ENCODE data around the gene SDSL.

Gene SDSL

DNA sequence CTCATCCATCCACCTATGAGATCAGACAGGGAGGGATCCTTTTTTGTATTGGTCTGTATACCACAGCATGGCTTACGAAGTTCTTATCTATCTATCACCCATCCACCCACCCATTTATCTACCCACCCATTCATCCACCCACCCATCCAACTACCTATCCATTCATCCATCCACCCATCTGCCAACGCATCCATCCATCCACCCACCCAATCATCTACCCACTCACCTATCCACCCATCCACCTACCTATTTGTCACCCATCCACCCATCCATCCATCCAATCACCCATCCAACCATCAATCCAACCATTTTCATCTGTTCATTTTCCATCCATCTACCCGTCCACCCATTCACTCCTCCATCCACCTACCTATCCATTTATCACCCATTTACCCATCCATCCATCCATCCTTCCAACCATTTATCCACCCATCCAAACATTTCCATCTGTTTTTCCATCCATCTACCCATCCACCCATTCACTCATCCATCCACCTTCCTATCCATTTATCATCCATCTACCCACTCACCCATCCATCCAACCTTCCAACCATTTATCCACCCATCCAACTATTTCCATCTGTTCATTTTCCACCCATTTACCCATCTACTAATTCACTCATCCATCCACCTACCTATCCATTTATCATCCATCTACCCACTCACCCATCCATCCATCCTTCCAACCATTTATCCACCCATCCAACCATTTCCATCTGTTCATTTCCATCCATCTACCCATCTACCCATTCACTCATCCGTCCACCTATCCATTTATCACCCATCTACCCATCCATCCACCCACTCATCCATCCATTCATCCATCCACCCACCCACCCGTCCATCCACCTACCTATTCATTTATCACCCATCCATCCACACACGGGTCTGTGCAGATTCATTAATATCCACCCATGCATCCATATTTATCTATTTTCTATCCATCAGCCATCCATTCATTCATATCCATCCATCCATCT lies 31.8 kb upstream of the SDSL start:
- no peak for DNase-seq (ENCODE audit: low read depth)
- TF ChIP-seq, protein P1, sequence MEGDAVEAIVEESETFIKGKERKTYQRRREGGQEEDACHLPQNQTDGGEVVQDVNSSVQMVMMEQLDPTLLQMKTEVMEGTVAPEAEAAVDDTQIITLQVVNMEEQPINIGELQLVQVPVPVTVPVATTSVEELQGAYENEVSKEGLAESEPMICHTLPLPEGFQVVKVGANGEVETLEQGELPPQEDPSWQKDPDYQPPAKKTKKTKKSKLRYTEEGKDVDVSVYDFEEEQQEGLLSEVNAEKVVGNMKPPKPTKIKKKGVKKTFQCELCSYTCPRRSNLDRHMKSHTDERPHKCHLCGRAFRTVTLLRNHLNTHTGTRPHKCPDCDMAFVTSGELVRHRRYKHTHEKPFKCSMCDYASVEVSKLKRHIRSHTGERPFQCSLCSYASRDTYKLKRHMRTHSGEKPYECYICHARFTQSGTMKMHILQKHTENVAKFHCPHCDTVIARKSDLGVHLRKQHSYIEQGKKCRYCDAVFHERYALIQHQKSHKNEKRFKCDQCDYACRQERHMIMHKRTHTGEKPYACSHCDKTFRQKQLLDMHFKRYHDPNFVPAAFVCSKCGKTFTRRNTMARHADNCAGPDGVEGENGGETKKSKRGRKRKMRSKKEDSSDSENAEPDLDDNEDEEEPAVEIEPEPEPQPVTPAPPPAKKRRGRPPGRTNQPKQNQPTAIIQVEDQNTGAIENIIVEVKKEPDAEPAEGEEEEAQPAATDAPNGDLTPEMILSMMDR (IDR thresholded peaks at IDR 0.05; ENCODE audit: control insufficient read depth, extremely low read depth, insufficient read depth), result no peak
- H3K4me3 ChIP-seq (ENCODE audit: low read depth, low read length), result no peak overlapping the region

DNA sequence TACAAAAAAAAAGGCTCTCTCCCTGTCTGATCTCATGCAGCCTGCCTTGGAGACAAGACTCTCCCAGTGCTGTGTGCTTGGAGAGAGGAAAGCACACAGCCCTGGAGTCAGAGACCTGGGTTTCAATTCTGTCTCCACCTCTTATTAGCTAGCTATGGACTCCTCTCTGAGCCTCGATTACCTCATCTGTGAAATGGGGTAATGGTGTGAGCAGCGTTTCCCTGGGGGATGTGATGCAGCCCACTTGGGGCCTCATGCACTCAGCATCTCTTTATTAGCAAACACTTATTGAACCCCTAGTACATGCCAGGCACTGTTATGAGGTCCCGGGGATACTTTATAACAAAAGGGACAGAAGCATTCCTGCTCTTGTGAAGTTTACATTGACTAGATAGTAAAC lies 31.0 kb upstream of the SDSL start:
- H3K4me3 ChIP-seq (ENCODE audit: low read depth, low read length), result no peak overlapping the region
- TF ChIP-seq, protein P1 (IDR thresholded peaks at IDR 0.05; ENCODE audit: control insufficient read depth, extremely low read depth, insufficient read depth), result no peak
- DNase-seq (ENCODE audit: low read depth), result no peak

DNA sequence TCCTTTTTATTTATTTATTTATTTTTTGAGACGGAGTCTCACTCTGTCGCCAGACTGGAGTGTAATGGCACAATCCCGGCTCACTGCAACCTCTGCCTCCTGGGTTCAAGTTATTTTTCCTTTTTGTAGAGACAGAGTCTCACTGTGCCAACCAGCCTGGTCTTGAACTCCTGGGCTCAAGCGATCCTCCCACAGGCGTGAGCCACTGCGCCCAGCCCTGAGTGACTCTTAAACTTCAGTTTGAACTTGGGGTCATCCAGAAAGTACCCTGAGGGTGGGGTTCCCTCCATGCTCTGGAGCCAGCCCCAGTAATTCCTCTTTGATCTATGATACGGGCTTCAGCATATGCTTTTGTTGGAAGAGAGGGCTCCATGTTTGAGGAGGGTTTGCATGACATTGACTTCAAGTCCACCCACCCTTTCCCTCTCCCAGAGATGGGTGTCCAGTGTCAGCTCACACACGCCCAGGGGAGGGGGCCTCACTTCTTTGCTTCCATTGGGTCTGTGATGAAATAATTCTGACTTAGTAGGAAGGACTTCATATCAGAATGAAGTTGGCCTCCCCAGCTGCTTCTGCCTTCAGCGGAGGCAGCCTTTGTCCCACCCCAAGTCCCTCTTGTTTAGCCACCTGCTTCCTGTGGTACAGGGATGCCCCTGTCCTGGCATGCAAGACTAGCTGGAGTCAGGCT lies 30.4 kb upstream of the SDSL start:
- no peak overlapping the region for H3K4me3 ChIP-seq (ENCODE audit: low read depth, low read length)
- no peak for DNase-seq (ENCODE audit: low read depth)
- TF ChIP-seq, protein P1 (IDR thresholded peaks at IDR 0.05; ENCODE audit: control insufficient read depth, extremely low read depth, insufficient read depth), result no peak

DNA sequence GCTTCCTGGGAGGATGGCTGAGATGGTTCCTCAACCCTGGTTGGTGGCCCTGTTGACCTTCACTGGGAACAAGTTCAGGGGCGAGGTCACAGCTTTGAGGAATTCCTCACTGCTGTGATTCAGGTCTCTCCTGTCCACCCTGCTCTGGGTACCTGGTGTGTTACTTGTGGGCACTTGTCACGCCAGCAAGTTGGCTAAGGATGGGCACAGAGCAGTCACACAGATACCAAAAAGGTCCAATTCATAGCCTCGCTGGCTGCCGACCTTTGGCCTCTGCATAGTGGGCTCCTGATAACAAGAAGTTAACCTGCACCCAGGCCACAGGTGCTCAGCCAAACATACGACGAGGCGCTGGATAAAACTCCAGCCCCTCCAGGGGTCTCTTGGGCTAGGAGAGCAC lies 29.7 kb upstream of the SDSL start:
- no peak for DNase-seq (ENCODE audit: low read depth)
- H3K4me3 ChIP-seq (ENCODE audit: low read depth, low read length), result no peak overlapping the region
- TF ChIP-seq, protein P1 (IDR thresholded peaks at IDR 0.05; ENCODE audit: control insufficient read depth, extremely low read depth, insufficient read depth), result no peak

DNA sequence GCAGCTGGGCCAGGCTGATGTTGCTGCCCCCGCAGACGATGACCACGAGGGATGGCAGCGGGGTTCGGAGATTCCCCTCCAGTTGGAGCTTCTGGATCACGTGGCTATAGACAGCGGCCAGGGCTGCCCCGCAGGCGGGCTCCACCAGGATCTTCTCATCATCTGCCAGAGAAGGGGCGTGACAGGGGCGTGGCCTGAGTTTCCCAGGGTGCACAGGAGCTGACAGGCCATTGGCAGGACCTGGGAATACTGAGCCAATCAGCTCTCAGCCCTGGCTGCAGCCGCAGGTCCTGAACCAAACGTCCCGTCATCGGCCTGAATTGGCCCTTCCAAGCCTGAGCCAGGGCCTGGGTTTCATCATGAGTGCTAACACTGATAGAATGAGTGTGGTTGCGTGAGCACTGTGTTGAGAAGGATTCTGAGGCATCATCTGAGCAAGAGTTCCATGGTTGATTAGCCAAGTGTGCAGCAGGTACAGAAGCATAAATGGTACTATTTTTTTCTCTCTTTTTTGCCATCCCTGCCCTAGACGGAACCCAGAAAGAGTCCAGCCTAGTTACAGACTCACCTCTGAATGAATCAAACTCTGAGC lies 29.1 kb upstream of the SDSL start:
- no peak for DNase-seq (ENCODE audit: low read depth)
- TF ChIP-seq, protein P1 (IDR thresholded peaks at IDR 0.05; ENCODE audit: control insufficient read depth, extremely low read depth, insufficient read depth), result no peak
- H3K4me3 ChIP-seq (ENCODE audit: low read depth, low read length), result no peak overlapping the region

DNA sequence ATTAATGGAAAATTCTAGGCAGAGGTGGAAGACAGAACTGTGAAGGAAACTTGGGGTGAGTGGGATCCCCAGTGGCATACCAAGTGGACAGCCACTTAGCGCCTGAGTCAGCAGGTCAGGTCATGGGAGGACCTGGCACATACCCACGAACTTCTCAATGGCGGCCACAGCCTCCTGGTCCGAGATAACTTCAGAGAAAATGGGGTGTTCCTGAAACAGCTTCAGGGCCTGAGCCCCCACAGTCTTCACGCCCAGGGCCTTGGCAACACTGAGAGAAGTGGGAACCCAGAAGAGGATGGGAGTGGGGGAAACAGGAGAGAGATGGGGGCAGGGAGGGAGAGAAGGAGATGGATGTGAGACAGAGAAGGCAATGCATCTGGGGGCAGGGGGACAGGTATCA lies 28.4 kb upstream of the SDSL start:
- no peak for DNase-seq (ENCODE audit: low read depth)
- TF ChIP-seq, protein P1 (IDR thresholded peaks at IDR 0.05; ENCODE audit: control insufficient read depth, extremely low read depth, insufficient read depth), result no peak
- no peak overlapping the region for H3K4me3 ChIP-seq (ENCODE audit: low read depth, low read length)
